T-helper 1 cell treated with Interleukin-12 subunit alpha and Interleukin-12 subunit beta and Interleukin-4 antibody, amounts not matched to agents 30 μg/mL and 1 μg/mL, for 36 hours (primary cell): ENCODE data around the gene LGALS3BP.

Source experiments
- H3K27ac Mint-ChIP-seq: one replicate; pipeline ENCODE4 v1.8.0; 2021; ENCODE audit warnings: mild to moderate bottlenecking, mixed read lengths
- H3K27me3 Mint-ChIP-seq: one replicate; pipeline ENCODE4 v1.8.0; 2021; ENCODE audit warnings: low read depth, mixed read lengths
- H3K36me3 Mint-ChIP-seq: one replicate; pipeline ENCODE4 v1.8.0; 2021; ENCODE audit warnings: low read depth, mixed read lengths
- H3K4me1 Mint-ChIP-seq: one replicate; pipeline ENCODE4 v1.8.0; 2021; ENCODE audit warnings: low read depth, mixed read lengths
- H3K4me3 Mint-ChIP-seq: one replicate; pipeline ENCODE4 v1.8.0; 2021; ENCODE audit warnings: mild to moderate bottlenecking, moderate library complexity, mixed read lengths
- H3K9me3 Mint-ChIP-seq: one replicate; pipeline ENCODE4 v1.8.0; 2021; ENCODE audit warnings: mixed read lengths

The LGALS3BP gene

GRCh38 chr17:78939615-78940014 is 40.1 kb downstream of the LGALS3BP start:
- no peaks in the 10 kb centered on the region for H3K27me3 Mint-ChIP-seq
- no peaks in the 10 kb centered on the region for H3K4me1 Mint-ChIP-seq
- H3K4me3 Mint-ChIP-seq, result no peak overlapping the region
- no peak overlapping the region for H3K27ac Mint-ChIP-seq
- no peaks in the 10 kb centered on the region for H3K36me3 Mint-ChIP-seq
- no peaks in the 10 kb centered on the region for H3K9me3 Mint-ChIP-seq

- H3K27me3 Mint-ChIP-seq, result no peaks in the 10 kb centered on the region
- peaks cover 2% of the 10 kb centered on the region for H3K4me1 Mint-ChIP-seq
- H3K9me3 Mint-ChIP-seq, result no peaks in the 10 kb centered on the region
- no peaks in the 10 kb centered on the region for H3K36me3 Mint-ChIP-seq
- no peak overlapping the region for H3K27ac Mint-ChIP-seq
- no peak overlapping the region for H3K4me3 Mint-ChIP-seq
These were observed 42.2 kb downstream of the LGALS3BP start for GRCh38 chr17:78937561-78937960.

GRCh38 chr17:78935419-78936323 is 44.1 kb downstream of the LGALS3BP start:
- no peaks in the 10 kb centered on the region for H3K36me3 Mint-ChIP-seq
- H3K4me3 Mint-ChIP-seq, result peak overlapping the region; percentile 51
- H3K4me1 Mint-ChIP-seq, result peaks cover 2% of the 10 kb centered on the region
- H3K27ac Mint-ChIP-seq, result no peak overlapping the region
- no peaks in the 10 kb centered on the region for H3K27me3 Mint-ChIP-seq
- no peaks in the 10 kb centered on the region for H3K9me3 Mint-ChIP-seq

- Mint-ChIP-seq H3K36me3 (no peaks in the 10 kb centered on the region), H3K27ac (no peak overlapping the region), H3K4me3 (no peak overlapping the region), H3K9me3 (no peaks in the 10 kb centered on the region), H3K27me3 (no peaks in the 10 kb centered on the region), H3K4me1 (peaks cover 2% of the 10 kb centered on the region)
These were observed 44.9 kb downstream of the LGALS3BP start for GRCh38 chr17:78934681-78935418.

GRCh38 chr17:78933959-78934568 is 45.7 kb downstream of the LGALS3BP start:
- Mint-ChIP-seq H3K27me3 (no peaks in the 10 kb centered on the region), H3K27ac (no peak overlapping the region), H3K9me3 (no peaks in the 10 kb centered on the region), H3K4me3 (no peak overlapping the region), H3K4me1 (peaks cover 2% of the 10 kb centered on the region), H3K36me3 (no peaks in the 10 kb centered on the region)

- Mint-ChIP-seq H3K27me3 (no peaks in the 10 kb centered on the region), H3K36me3 (no peaks in the 10 kb centered on the region), H3K9me3 (no peaks in the 10 kb centered on the region), H3K4me3 (peak overlapping the region; percentile 16), H3K27ac (peak overlapping the region; percentile 62), H3K4me1 (peaks cover 2% of the 10 kb centered on the region)
These were observed 46.4 kb downstream of the LGALS3BP start for GRCh38 chr17:78933025-78933958.

GRCh38 chr17:78929908-78930775 is 49.6 kb downstream of the LGALS3BP start:
- Mint-ChIP-seq H3K36me3 (no peaks in the 10 kb centered on the region), H3K9me3 (no peaks in the 10 kb centered on the region), H3K27me3 (peaks cover 19% of the 10 kb centered on the region), H3K4me1 (peaks cover 2% of the 10 kb centered on the region), H3K27ac (no peak overlapping the region), H3K4me3 (no peak overlapping the region)

- H3K27me3 Mint-ChIP-seq, result peaks cover 36% of the 10 kb centered on the region
- peaks cover 10% of the 10 kb centered on the region for H3K4me1 Mint-ChIP-seq
- H3K4me3 Mint-ChIP-seq, result no peak overlapping the region
- no peaks in the 10 kb centered on the region for H3K9me3 Mint-ChIP-seq
- no peak overlapping the region for H3K27ac Mint-ChIP-seq
- no peaks in the 10 kb centered on the region for H3K36me3 Mint-ChIP-seq
These were observed 53.8 kb downstream of the LGALS3BP start for GRCh38 chr17:78925662-78926555.

GRCh38 chr17:78925234-78925633 is 54.5 kb downstream of the LGALS3BP start, which contains the start of gene TIMP2:
TSS of gene TIMP2 (minus strand) at chr17:78925387. CDS start at chr17:78925088, 299 bp downstream.
- Mint-ChIP-seq H3K4me3 (peak within 1 kb of the TSS; percentile 68), H3K9me3 (no peaks in the 10 kb centered on the region), H3K27ac (no peak within 1 kb of the TSS), H3K36me3 (no peaks in the 10 kb centered on the region), H3K27me3 (peaks cover 39% of the 10 kb centered on the region), H3K4me1 (peaks cover 10% of the 10 kb centered on the region)

GRCh38 chr17:78924481-78925151 is 55.1 kb downstream of the LGALS3BP start:
- no peaks in the 10 kb centered on the region for H3K9me3 Mint-ChIP-seq
- peaks cover 10% of the 10 kb centered on the region for H3K4me1 Mint-ChIP-seq
- H3K27me3 Mint-ChIP-seq, result peaks cover 42% of the 10 kb centered on the region
- no peaks in the 10 kb centered on the region for H3K36me3 Mint-ChIP-seq
- no peak overlapping the region for H3K27ac Mint-ChIP-seq
- peak overlapping the region; percentile 68 for H3K4me3 Mint-ChIP-seq

- peak overlapping the region; percentile 29 for H3K27ac Mint-ChIP-seq
- H3K36me3 Mint-ChIP-seq, result no peaks in the 10 kb centered on the region
- no peaks in the 10 kb centered on the region for H3K9me3 Mint-ChIP-seq
- H3K27me3 Mint-ChIP-seq, result peaks cover 42% of the 10 kb centered on the region
- peak overlapping the region; percentile 68 for H3K4me3 Mint-ChIP-seq
- H3K4me1 Mint-ChIP-seq, result peaks cover 10% of the 10 kb centered on the region
These were observed 55.9 kb downstream of the LGALS3BP start for GRCh38 chr17:78923660-78924453.
